B cell (primary cell): ENCODE results near the gene CAMK2B. TPM values are rescaled to one million over a fixed set of nuclear protein-coding genes. Genes with fewer than 3 reads are reported as not detected.
A peak's percentile ranks its signal among the peaks of the same experiment; 100 is the strongest.

ENCODE experiments used
- ATAC-seq: fragments of 200-7000 bp; cut with Tn5 transposase; one replicate; pipeline ENCODE4 v1.10.0; 2021; ENCODE audit warnings: low read depth, mild to moderate bottlenecking, moderate number of reproducible peaks, moderate library complexity
- CTCF ChIA-PET: fragments of 350-600 bp; sonication (Branson Sonifier 250); formaldehyde crosslinking; loops from one replicate; lab custom pipeline; 2021; ENCODE audit warnings: antibody characterized with exemption, inconsistent platforms; lab: Charles Lee
- POLR2A ChIA-PET: fragments of 350-600 bp; sonication (Branson Sonifier 250); formaldehyde crosslinking; loops from one replicate; lab custom pipeline; 2021; ENCODE audit warnings: antibody characterized with exemption; lab: Charles Lee
- DNase-seq: peaks from one replicate; pipeline ENCODE4 v3.0.0; 2013
- H2AFZ ChIP-seq: 2 replicates; pipeline ENCODE4 v1.6.1; 2012; ENCODE audit warnings: mild to moderate bottlenecking, low read depth, low read length; ENCODE audit not compliant: insufficient read depth, poor library complexity, severe bottlenecking
- H3K27ac ChIP-seq, 2 donors: 1 replicate in 1 of 2; 2 replicates in 1 of 2; pipeline ENCODE4 v1.5.1; 2012 to 2013; ENCODE audit warnings: low read length in 2 of 2, mild to moderate bottlenecking in 2 of 2, moderate library complexity in 1 of 2
- H3K27me3 ChIP-seq, 4 experiments: fragments of 200-600 bp in 1 of 4; sonication (generic) in 1 of 4; replicated peaks in 1 of 4; 1 replicate in 2 of 4; 2 replicates in 2 of 4; pipeline versions ENCODE4 v1.6.1 to v1.7.0; 2013 to 2016; ENCODE audit warnings: low read length in 3 of 4, mild to moderate bottlenecking in 2 of 4, mixed read lengths in 1 of 4, moderate library complexity in 1 of 4; ENCODE audit not compliant: insufficient read depth in 4 of 4, control insufficient read depth in 3 of 4; ENCODE audit errors: control extremely low read depth in 1 of 4
- H3K36me3 ChIP-seq, 2 experiments: replicated peaks in 1 of 2; 1 replicate in 1 of 2; 2 replicates in 1 of 2; pipeline versions ENCODE4 v1.6.1 to v1.7.1; 2013; ENCODE audit warnings: low read length in 1 of 2; ENCODE audit not compliant: insufficient read depth in 2 of 2, control insufficient read depth in 1 of 2; ENCODE audit errors: control extremely low read depth in 1 of 2, extremely low read depth in 1 of 2
- H3K4me1 ChIP-seq, 2 donors: fragments of 200-600 bp in 1 of 2; sonication (generic) in 1 of 2; 1 replicate in 1 of 2; 2 replicates in 1 of 2; pipeline versions ENCODE4 v1.5.1 to v1.6.1; 2013 to 2017; ENCODE audit warnings: low read length in 2 of 2; ENCODE audit not compliant: control insufficient read depth in 2 of 2, insufficient read depth in 2 of 2
- H3K4me2 ChIP-seq: replicated peaks from 2 replicates; pipeline ENCODE3; 2012; ENCODE audit warnings: mild to moderate bottlenecking, low read depth, low read length; ENCODE audit not compliant: poor library complexity, severe bottlenecking
- H3K4me3 ChIP-seq, 5 experiments: fragments of 200-600 bp in 1 of 5; sonication (generic) in 1 of 5; 1 replicate in 3 of 5; 2 replicates in 2 of 5; pipeline versions ENCODE4 v1.5.1 to v1.7.0; 2011 to 2016; ENCODE audit warnings: low read length in 4 of 5, mild to moderate bottlenecking in 4 of 5, low read depth in 2 of 5, control low read depth in 1 of 5, moderate library complexity in 1 of 5; ENCODE audit not compliant: insufficient read depth in 1 of 5; ENCODE audit errors: control extremely low read depth in 1 of 5, extremely low read depth in 1 of 5
- H3K79me2 ChIP-seq: fragments of 200-600 bp; sonication (generic); one replicate; pipeline ENCODE4 v1.6.0; 2016; ENCODE audit warnings: low read length; ENCODE audit not compliant: control insufficient read depth, insufficient read depth
- H3K9ac ChIP-seq: fragments of 200-600 bp; sonication (generic); 2 replicates; pipeline ENCODE4 v1.6.1; 2017; ENCODE audit warnings: mild to moderate bottlenecking, low read length, moderate library complexity
- H3K9me3 ChIP-seq, 3 donors: one replicate each; pipeline versions ENCODE4 v1.6.1 to v1.7.1; 2013; ENCODE audit warnings: low read length in 2 of 3; ENCODE audit not compliant: control insufficient read depth in 2 of 3, insufficient read depth in 1 of 3; ENCODE audit errors: control extremely low read depth in 1 of 3
- H4K20me1 ChIP-seq: 2 replicates; pipeline ENCODE4 v1.6.0; 2012; ENCODE audit warnings: mild to moderate bottlenecking, low read length; ENCODE audit not compliant: insufficient read depth, control insufficient read depth, poor library complexity, severe bottlenecking
- H3K27ac Mint-ChIP-seq: one replicate; pipeline ENCODE4 v1.8.0; 2021; ENCODE audit warnings: mixed read lengths
- H3K27me3 Mint-ChIP-seq: one replicate; pipeline ENCODE4 v1.8.0; 2021; ENCODE audit warnings: mixed read lengths
- H3K4me1 Mint-ChIP-seq: one replicate; pipeline ENCODE4 v1.8.0; 2021; ENCODE audit warnings: mixed read lengths
- H3K4me3 Mint-ChIP-seq: one replicate; pipeline ENCODE4 v1.8.0; 2021; ENCODE audit warnings: mixed read lengths
- H3K9me3 Mint-ChIP-seq: one replicate; pipeline ENCODE4 v1.8.0; 2022; ENCODE audit warnings: mixed read lengths; ENCODE audit not compliant: insufficient read depth
- EZH2 ChIP-seq: IDR thresholded peaks from 2 replicates; pipeline ENCODE4 v1.6.1; 2012; ENCODE audit warnings: borderline replicate concordance, low read depth, mild to moderate bottlenecking, moderate library complexity, low read length; ENCODE audit not compliant: insufficient read depth, poor library complexity, severe bottlenecking
- WGBS: methylation state at CpG from one replicate; pipeline ENCODE4 v1.1.5; 2013; ENCODE audit warnings: missing lambda C conversion rate; ENCODE audit not compliant: insufficient coverage; 5-methylcytosine and 5-hydroxymethylcytosine counted together
- intact Hi-C: fragments of 100-400 bp; cut with micrococcal nuclease; formaldehyde crosslinking; loops from one replicate; pipeline ENCODE4 v1.10.0; 2022
- polyA plus RNA-seq: library from polyadenylated mRNA; depleted of rRNA; stranded (reverse); fragments of >200 nt; gene quantifications from 2 replicates; pipeline ENCODE4 v1.2.3, GENCODE V29; 2012
- total RNA-seq, 2 donors: library from RNA; stranded (reverse); fragments of 120-200 nt in 1 of 2; gene quantifications; 1 replicate in 1 of 2; 2 replicates in 1 of 2; pipeline versions ENCODE4 v1.2.3 to v1.2.4, GENCODE V29; 2013 to 2022
- TF ChIP-seq, protein P1 (sequence below): fragments of 200-600 bp; IDR thresholded peaks from one replicate; pipeline ENCODE4 v1.8.0; 2022; ENCODE audit warnings: antibody characterized with exemption, mild to moderate bottlenecking

Gene CAMK2B
- total and polyA plus RNA-seq, 2 donors (not counting 1 experiment from before 2014, with no cell fraction given): 0.42 TPM; not detected in 1

DNA sequence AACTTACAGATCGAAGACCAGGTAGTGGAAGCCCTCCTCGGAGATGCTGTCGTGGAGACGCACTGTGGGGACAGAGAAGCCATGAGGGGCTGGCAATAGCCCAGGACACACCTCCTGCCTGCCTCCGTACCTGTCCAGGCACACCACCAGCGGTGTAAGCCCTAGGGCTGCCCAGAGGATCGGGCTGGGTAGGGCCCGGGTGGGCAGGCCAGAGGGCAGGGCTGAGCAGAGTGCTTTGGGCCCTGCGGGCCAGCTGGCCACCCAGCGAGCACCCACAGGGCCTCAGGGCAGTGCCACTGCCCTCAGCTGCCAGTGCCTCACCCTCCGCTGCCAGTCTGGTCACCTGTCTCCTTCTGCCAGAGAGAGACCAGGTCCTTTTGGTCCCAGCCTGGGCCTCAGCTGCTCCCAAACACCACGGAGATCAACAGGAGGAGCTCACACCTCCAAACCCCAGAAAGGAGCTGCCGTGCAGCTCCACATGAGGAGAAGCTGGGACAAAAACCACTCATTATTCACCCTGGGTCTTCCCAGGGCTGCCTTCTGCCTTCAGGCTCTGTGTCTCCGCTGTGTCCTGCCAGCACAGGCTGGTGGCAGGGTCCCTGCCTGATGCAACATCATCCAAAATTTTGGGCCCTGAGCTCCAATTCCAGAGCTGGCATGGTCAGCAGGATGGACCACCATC, 66.4 kb downstream of the CAMK2B start:
- Mint-ChIP-seq H3K27ac (no peak overlapping the region), H3K4me1 (peaks cover 29% of the 10 kb centered on the region), H3K4me3 (no peak overlapping the region), H3K27me3 (no peaks in the 10 kb centered on the region), H3K9me3 (no peaks in the 10 kb centered on the region)
- Histone ChIP-seq H3K27me3 (peaks cover 0 to 2% (median 0%) of the 10 kb centered on the region in 4 experiments), H3K4me1 (peaks cover 24 to 34% of the 10 kb centered on the region in 2 donors), H4K20me1 (no peaks in the 10 kb centered on the region), H3K36me3 (no peaks in the 10 kb centered on the region), H3K27ac (no peak overlapping the region), H3K9ac (no peak overlapping the region), H2AFZ (no peak overlapping the region), H3K79me2 (no peaks in the 10 kb centered on the region), H3K4me2 (peak overlapping the region; percentile 74), H3K9me3 (peaks cover 0 to 5% (median 0%) of the 10 kb centered on the region in 3 donors), H3K4me3 (no peak overlapping the region)
- 96% methylated on average over 14 of the region's 14 CpGs for WGBS
- TF ChIP-seq, protein P1, sequence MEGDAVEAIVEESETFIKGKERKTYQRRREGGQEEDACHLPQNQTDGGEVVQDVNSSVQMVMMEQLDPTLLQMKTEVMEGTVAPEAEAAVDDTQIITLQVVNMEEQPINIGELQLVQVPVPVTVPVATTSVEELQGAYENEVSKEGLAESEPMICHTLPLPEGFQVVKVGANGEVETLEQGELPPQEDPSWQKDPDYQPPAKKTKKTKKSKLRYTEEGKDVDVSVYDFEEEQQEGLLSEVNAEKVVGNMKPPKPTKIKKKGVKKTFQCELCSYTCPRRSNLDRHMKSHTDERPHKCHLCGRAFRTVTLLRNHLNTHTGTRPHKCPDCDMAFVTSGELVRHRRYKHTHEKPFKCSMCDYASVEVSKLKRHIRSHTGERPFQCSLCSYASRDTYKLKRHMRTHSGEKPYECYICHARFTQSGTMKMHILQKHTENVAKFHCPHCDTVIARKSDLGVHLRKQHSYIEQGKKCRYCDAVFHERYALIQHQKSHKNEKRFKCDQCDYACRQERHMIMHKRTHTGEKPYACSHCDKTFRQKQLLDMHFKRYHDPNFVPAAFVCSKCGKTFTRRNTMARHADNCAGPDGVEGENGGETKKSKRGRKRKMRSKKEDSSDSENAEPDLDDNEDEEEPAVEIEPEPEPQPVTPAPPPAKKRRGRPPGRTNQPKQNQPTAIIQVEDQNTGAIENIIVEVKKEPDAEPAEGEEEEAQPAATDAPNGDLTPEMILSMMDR: no peak
- TF ChIP-seq EZH2: no peak
- CTCF ChIA-PET: interaction anchor here (2.2 kb wide), 1 partner anchor 17 kb away, joined by 11 read pairs; no protein-coding TSS in a partner anchor
- no peak for DNase-seq
- ATAC-seq: no peak
- intact Hi-C loops: loop anchor here (5.0 kb wide), 1 partner anchor 78 kb away; no protein-coding TSS in a partner anchor
- POLR2A ChIA-PET: no interaction called here

- no peaks in the 10 kb centered on the region for H3K79me2 ChIP-seq
- H3K4me3 ChIP-seq: no peak overlapping the region
- 50% methylated on average over 4 of the region's 4 CpGs for WGBS
- Mint-ChIP-seq H3K4me3 (peak overlapping the region; percentile 77), H3K27ac (peak overlapping the region; percentile 46), H3K4me1 (peaks cover 29% of the 10 kb centered on the region), H3K27me3 (no peaks in the 10 kb centered on the region), H3K9me3 (no peaks in the 10 kb centered on the region)
- no peaks in the 10 kb centered on the region for H3K36me3 ChIP-seq
- DNase-seq (no peak), ATAC-seq (no peak)
- H3K4me2 ChIP-seq: peak overlapping the region; percentile 74
- CTCF ChIA-PET: interaction anchor here (2.2 kb wide), 1 partner anchor 16 kb away, joined by 11 read pairs; no protein-coding TSS in a partner anchor
- peak overlapping the region; percentile 89 for H2AFZ ChIP-seq
- peak overlapping the region; percentile 51 for H3K9ac ChIP-seq
- peaks cover 24 to 34% of the 10 kb centered on the region in 2 donors for H3K4me1 ChIP-seq
- H4K20me1 ChIP-seq: no peaks in the 10 kb centered on the region
- intact Hi-C loops: loop anchor here (5.0 kb wide), 1 partner anchor 79 kb away; no protein-coding TSS in a partner anchor
- peaks cover 0 to 5% (median 0%) of the 10 kb centered on the region in 3 donors for H3K9me3 ChIP-seq
- no peak overlapping the region for H3K27ac ChIP-seq
- POLR2A ChIA-PET: no interaction called here
- no peak for TF ChIP-seq EZH2
- TF ChIP-seq, protein P1: no peak
- H3K27me3 ChIP-seq: no peaks in the 10 kb centered on the region
Measured at GRCh38 chr7:44258423-44258760, 67.0 kb downstream of the CAMK2B start.
